Trophoblast cell (in vitro differentiated cells and primary cell): Measurements from ENCODE around the gene IDH1.
"Not testable (repeated sequence)": the region's sequence is repeated elsewhere in the genome, so short reads cannot be mapped to it uniquely, and the experiment has no call there.

Source experiments
- DNase-seq, 2 donors: peaks; one replicate each; pipeline ENCODE4 v3.0.0-alpha.2; 2016
- H2AFZ ChIP-seq: 2 replicates; pipeline ENCODE4 v1.6.1; 2013; ENCODE audit warnings: low read length, moderate library complexity, mild to moderate bottlenecking; ENCODE audit not compliant: insufficient read depth, poor library complexity
- H2AK5ac ChIP-seq: 2 replicates; pipeline ENCODE4 v1.6.1; 2013; ENCODE audit warnings: mild to moderate bottlenecking, low read length
- H2BK120ac ChIP-seq: 2 replicates; pipeline ENCODE4 v1.6.1; 2013; ENCODE audit warnings: low read length, mild to moderate bottlenecking, moderate library complexity; ENCODE audit not compliant: insufficient read depth, poor library complexity
- H2BK12ac ChIP-seq: 2 replicates; pipeline ENCODE4 v1.6.1; 2013; ENCODE audit warnings: mild to moderate bottlenecking, low read length, moderate library complexity
- H2BK5ac ChIP-seq: 2 replicates; pipeline ENCODE4 v1.6.1; 2013; ENCODE audit warnings: low read length, low read depth, moderate library complexity, mild to moderate bottlenecking; ENCODE audit not compliant: poor library complexity
- H3K14ac ChIP-seq: 2 replicates; pipeline ENCODE4 v1.6.1; 2013; ENCODE audit warnings: mild to moderate bottlenecking, low read length
- H3K18ac ChIP-seq: 2 replicates; pipeline ENCODE4 v1.6.1; 2013; ENCODE audit warnings: mild to moderate bottlenecking, low read length
- H3K23ac ChIP-seq: 2 replicates; pipeline ENCODE4 v1.6.1; 2013; ENCODE audit warnings: low read length
- H3K27ac ChIP-seq: 2 replicates; pipeline ENCODE4 v1.5.1; 2013; ENCODE audit warnings: low read depth, mild to moderate bottlenecking, inconsistent platforms, low read length, moderate library complexity
- H3K27me3 ChIP-seq: 2 replicates; pipeline ENCODE4 v1.6.1; 2013; ENCODE audit warnings: inconsistent platforms, mild to moderate bottlenecking, low read length, moderate library complexity; ENCODE audit not compliant: insufficient read depth
- H3K36me3 ChIP-seq, 2 experiments: 1 replicate in 1 of 2; 2 replicates in 1 of 2; pipeline ENCODE4 v1.6.1; 2013; ENCODE audit warnings: low read length in 2 of 2, mild to moderate bottlenecking in 2 of 2, moderate library complexity in 1 of 2; ENCODE audit not compliant: insufficient read depth in 2 of 2, control insufficient read depth in 1 of 2
- H3K4ac ChIP-seq: 2 replicates; pipeline ENCODE4 v1.6.1; 2013; ENCODE audit warnings: low read depth, mild to moderate bottlenecking, low read length, moderate library complexity
- H3K4me1 ChIP-seq, 2 experiments: 1 replicate in 1 of 2; 2 replicates in 1 of 2; pipeline ENCODE4 v1.6.1; 2013; ENCODE audit warnings: low read length in 2 of 2, mild to moderate bottlenecking in 2 of 2, moderate library complexity in 1 of 2; ENCODE audit not compliant: insufficient read depth in 2 of 2, control insufficient read depth in 1 of 2
- H3K4me2 ChIP-seq: 2 replicates; pipeline ENCODE4 v1.6.1; 2013; ENCODE audit warnings: inconsistent platforms, mild to moderate bottlenecking, low read length, moderate library complexity
- H3K4me3 ChIP-seq: 2 replicates; pipeline ENCODE4 v1.5.1; 2013; ENCODE audit warnings: mild to moderate bottlenecking, low read depth, low read length, inconsistent platforms
- H3K79me1 ChIP-seq: one replicate; pipeline ENCODE4 v1.6.1; 2013; ENCODE audit warnings: low read length
- H3K79me2 ChIP-seq: 2 replicates; pipeline ENCODE4 v1.6.1; 2013; ENCODE audit warnings: low read length, mild to moderate bottlenecking; ENCODE audit not compliant: control insufficient read depth, insufficient read depth, poor library complexity
- H3K9ac ChIP-seq: 2 replicates; pipeline ENCODE4 v1.6.1; 2013; ENCODE audit warnings: mild to moderate bottlenecking, low read length
- H3K9me3 ChIP-seq: 2 replicates; pipeline ENCODE4 v1.6.1; 2013; ENCODE audit warnings: low read depth, mild to moderate bottlenecking, control low read depth, inconsistent platforms, low read length; ENCODE audit not compliant: insufficient read depth
- H4K12ac ChIP-seq: 2 replicates; pipeline ENCODE4 v1.6.1; 2013; ENCODE audit warnings: low read depth, mild to moderate bottlenecking, low read length, moderate library complexity
- H4K8ac ChIP-seq: 2 replicates; pipeline ENCODE4 v1.6.1; 2013; ENCODE audit warnings: low read depth, mild to moderate bottlenecking, low read length, moderate library complexity
- H4K91ac ChIP-seq: one replicate; pipeline ENCODE4 v1.6.1; 2013; ENCODE audit warnings: low read depth, mild to moderate bottlenecking, low read length, moderate library complexity
- WGBS: extraction: QIAGEN DNeasy Blood & Tissue Kit; methylation state at CpG from one replicate; pipeline ENCODE4 v1.1.7; 2013; ENCODE audit warnings: missing lambda C conversion rate; ENCODE audit not compliant: insufficient read length, insufficient coverage; ENCODE audit errors: extremely low coverage; 5-methylcytosine and 5-hydroxymethylcytosine counted together

The IDH1 gene

GRCh38 chr2:208274748-208275147 is 19.9 kb upstream of the IDH1 start:
- H3K18ac ChIP-seq = no peak overlapping the region
- H4K8ac ChIP-seq = no peak overlapping the region
- no peaks in the 10 kb centered on the region for H3K4me1 ChIP-seq
- H2AFZ ChIP-seq = no peak overlapping the region
- H3K36me3 ChIP-seq = peaks cover 10 to 19% of the 10 kb centered on the region in 2 experiments
- no peak overlapping the region for H3K4ac ChIP-seq
- H3K27me3 ChIP-seq = no peaks in the 10 kb centered on the region
- no peak overlapping the region for H3K4me2 ChIP-seq
- peaks cover under 1% of the 10 kb centered on the region for H3K79me2 ChIP-seq
- H4K12ac ChIP-seq = no peak overlapping the region
- no peak overlapping the region for H3K14ac ChIP-seq
- no peak overlapping the region for H3K27ac ChIP-seq
- H2AK5ac ChIP-seq = no peak overlapping the region
- no peak overlapping the region for H3K9ac ChIP-seq
- H2BK12ac ChIP-seq = no peak overlapping the region
- DNase-seq = no peak
- H3K9me3 ChIP-seq = no peaks in the 10 kb centered on the region
- H3K23ac ChIP-seq = no peak overlapping the region
- no peak overlapping the region for H3K4me3 ChIP-seq
- H2BK120ac ChIP-seq = no peak overlapping the region
- no peak overlapping the region for H2BK5ac ChIP-seq
- no peak overlapping the region for H4K91ac ChIP-seq
- no peaks in the 10 kb centered on the region for H3K79me1 ChIP-seq

GRCh38 chr2:208269091-208269490 is 14.2 kb upstream of the IDH1 start:
- H3K9ac ChIP-seq = no peak overlapping the region
- no peak overlapping the region for H3K27ac ChIP-seq
- peak in 1 of 2 donors; percentile 21 for DNase-seq
- no CpG with 5 or more reads among the region's 2 CpGs for WGBS
- H3K79me2 ChIP-seq = peaks cover 12% of the 10 kb centered on the region
- no peaks in the 10 kb centered on the region for H3K9me3 ChIP-seq
- H3K4me1 ChIP-seq = peaks cover 4 to 8% of the 10 kb centered on the region in 2 experiments
- H4K91ac ChIP-seq = no peak overlapping the region
- no peak overlapping the region for H4K12ac ChIP-seq
- H3K27me3 ChIP-seq = no peaks in the 10 kb centered on the region
- H2AFZ ChIP-seq = no peak overlapping the region
- no peak overlapping the region for H3K4me2 ChIP-seq
- no peak overlapping the region for H3K4me3 ChIP-seq
- no peak overlapping the region for H3K23ac ChIP-seq
- peak overlapping the region; percentile 29 for H3K4ac ChIP-seq
- H2BK120ac ChIP-seq = no peak overlapping the region
- H2BK12ac ChIP-seq = no peak overlapping the region
- no peak overlapping the region for H4K8ac ChIP-seq
- H3K18ac ChIP-seq = peak overlapping the region; percentile 50
- H3K14ac ChIP-seq = no peak overlapping the region
- H2AK5ac ChIP-seq = no peak overlapping the region
- no peak overlapping the region for H2BK5ac ChIP-seq
- peaks cover 10% of the 10 kb centered on the region in 2 experiments for H3K36me3 ChIP-seq
- H3K79me1 ChIP-seq = peaks cover 7% of the 10 kb centered on the region

GRCh38 chr2:208268156-208268952 is 13.5 kb upstream of the IDH1 start:
- H3K27ac ChIP-seq = no peak overlapping the region
- H3K79me2 ChIP-seq = peaks cover 12% of the 10 kb centered on the region
- no peak overlapping the region for H2BK12ac ChIP-seq
- H2AFZ ChIP-seq = no peak overlapping the region
- H3K4me1 ChIP-seq = peaks cover 4 to 8% of the 10 kb centered on the region in 2 experiments
- H2BK120ac ChIP-seq = no peak overlapping the region
- DNase-seq = no peak
- peak overlapping the region; percentile 75 for H3K4ac ChIP-seq
- H3K36me3 ChIP-seq = peaks cover 5 to 6% of the 10 kb centered on the region in 2 experiments
- WGBS = no CpG with 5 or more reads among the region's 8 CpGs
- no peak overlapping the region for H3K18ac ChIP-seq
- H3K4me2 ChIP-seq = no peak overlapping the region
- H2BK5ac ChIP-seq = no peak overlapping the region
- H3K79me1 ChIP-seq = peaks cover 7% of the 10 kb centered on the region
- no peak overlapping the region for H2AK5ac ChIP-seq
- no peak overlapping the region for H4K8ac ChIP-seq
- no peak overlapping the region for H4K91ac ChIP-seq
- no peaks in the 10 kb centered on the region for H3K9me3 ChIP-seq
- no peak overlapping the region for H3K14ac ChIP-seq
- H3K27me3 ChIP-seq = no peaks in the 10 kb centered on the region
- H3K4me3 ChIP-seq = no peak overlapping the region
- no peak overlapping the region for H3K23ac ChIP-seq
- H3K9ac ChIP-seq = no peak overlapping the region
- no peak overlapping the region for H4K12ac ChIP-seq

- not testable (repeated sequence) for H3K36me3 ChIP-seq, H4K91ac ChIP-seq, DNase-seq, H3K9ac ChIP-seq, H2BK5ac ChIP-seq, H3K4me1 ChIP-seq, H3K9me3 ChIP-seq, H3K27me3 ChIP-seq, H3K14ac ChIP-seq, H3K18ac ChIP-seq, H4K12ac ChIP-seq, H3K27ac ChIP-seq, H3K4me3 ChIP-seq, H3K79me1 ChIP-seq, H3K23ac ChIP-seq, H2AK5ac ChIP-seq, H2BK12ac ChIP-seq, H2BK120ac ChIP-seq
- peak overlapping the region; percentile 31 for H3K4me2 ChIP-seq
- H4K8ac ChIP-seq = peak overlapping the region; percentile 11
- WGBS = no CpG with 5 or more reads among the region's 22 CpGs
- peak overlapping the region; percentile 95 for H3K4ac ChIP-seq
- peaks cover 12% of the 10 kb centered on the region for H3K79me2 ChIP-seq
- peak overlapping the region; percentile 45 for H2AFZ ChIP-seq
These were observed 12.7 kb upstream of the IDH1 start for GRCh38 chr2:208267526-208267925.
